HG02981 (cell line): ENCODE data around the gene SLC17A3.

Source experiments
- ATAC-seq: cut with Tn5 transposase; IDR thresholded peaks from one replicate; pipeline ENCODE4 v1.9.1; 2021; ENCODE audit warnings: mild to moderate bottlenecking, moderate library complexity; ENCODE audit not compliant: unreplicated experiment

SLC17A3 gene

GRCh38 chr6:25889877-25890853, 16.1 kb upstream of the SLC17A3 start:
- ATAC-seq: no peak

GRCh38 chr6:25888626-25889025, 14.6 kb upstream of the SLC17A3 start:
- no peak for ATAC-seq

DNA sequence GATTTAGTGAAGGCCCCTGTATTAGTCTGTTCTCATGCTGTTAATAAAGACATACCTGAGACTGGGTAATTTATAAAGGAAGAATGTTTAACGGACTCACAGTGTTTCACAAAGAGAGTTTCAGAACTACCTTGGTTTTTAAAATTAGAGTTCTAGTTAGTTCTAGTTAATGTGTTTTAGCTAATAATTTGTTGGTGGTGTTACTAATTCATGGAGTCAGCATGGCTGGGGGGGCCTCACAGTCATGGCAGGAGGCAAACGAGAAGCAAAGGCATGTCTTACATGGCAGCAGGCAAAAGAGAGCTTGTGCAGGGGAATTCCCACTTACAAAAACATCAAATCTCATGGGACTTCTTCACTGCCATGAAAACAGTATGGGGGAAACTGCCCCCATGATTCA, 12.0 kb upstream of the SLC17A3 start:
- ATAC-seq: no peak

DNA sequence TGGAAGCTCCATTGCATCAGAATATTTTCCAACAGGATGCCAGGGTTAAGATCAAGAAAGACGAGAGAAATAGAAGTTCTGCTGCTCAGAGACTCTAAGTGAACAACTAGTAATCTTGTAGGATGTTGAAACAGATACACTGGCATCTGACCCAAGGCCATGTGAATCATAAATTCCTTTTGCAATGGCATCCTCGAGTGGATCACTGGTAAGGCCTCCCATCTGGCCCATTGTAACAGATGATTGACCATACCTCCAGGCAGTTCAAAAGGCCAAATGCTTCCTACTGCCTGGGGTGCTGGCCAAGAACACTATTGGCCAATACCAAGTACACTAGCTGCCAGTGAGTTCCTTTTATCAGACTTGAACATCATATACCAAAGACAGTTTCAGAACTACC, 9.9 kb upstream of the SLC17A3 start:
- no peak for ATAC-seq

DNA sequence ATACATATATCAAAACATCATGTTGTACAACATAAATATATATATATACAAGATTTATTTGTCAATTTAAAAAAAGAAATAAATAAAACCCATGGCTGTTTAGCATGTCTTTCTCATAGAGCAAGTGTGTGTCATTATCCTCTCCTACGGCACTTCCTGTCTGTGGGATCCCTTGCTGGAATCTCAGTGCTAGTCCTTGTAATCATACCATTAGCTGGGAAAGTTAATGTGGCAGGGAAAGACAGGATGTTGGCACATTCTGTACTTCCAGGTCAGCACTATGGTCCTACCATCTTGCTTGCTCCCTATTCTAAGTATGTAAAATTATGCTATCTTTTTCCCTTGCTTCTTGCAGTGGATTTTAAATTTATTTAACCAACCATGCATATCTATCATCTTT, 9.5 kb upstream of the SLC17A3 start:
- ATAC-seq: no peak

- no peak for ATAC-seq
Observed at GRCh38 chr6:25882051-25882496, 8.0 kb upstream of the SLC17A3 start.

- no peak for ATAC-seq
Observed at GRCh38 chr6:25880601-25881000, 6.6 kb upstream of the SLC17A3 start.

DNA sequence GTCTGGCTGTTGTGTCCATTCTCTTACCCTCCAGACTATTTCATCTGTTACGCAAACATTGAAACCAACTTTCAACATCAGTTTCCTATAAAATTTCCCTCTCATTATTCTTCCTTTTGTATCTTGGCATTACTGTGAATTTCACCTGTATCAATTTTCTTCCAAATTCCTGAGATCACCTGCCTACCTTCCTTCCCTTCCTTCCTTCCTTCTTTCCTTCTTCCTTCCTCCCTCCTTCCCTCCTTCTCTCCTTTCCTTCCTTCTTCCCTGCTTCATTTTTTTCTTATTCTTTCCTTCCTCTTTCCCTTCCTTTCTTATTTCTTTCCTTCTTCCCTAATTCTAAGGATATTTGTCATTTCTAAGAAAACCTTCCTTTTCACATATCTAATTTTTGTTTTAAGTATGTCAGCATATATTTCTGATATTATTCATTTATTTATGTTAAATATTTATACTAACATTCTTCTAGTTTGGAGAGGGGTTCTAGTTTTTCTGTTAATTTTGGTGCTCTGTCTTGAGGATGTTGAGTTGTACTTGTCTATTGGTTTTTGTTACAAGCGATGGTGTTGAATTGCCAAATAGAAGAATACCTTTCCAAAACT, 4.8 kb upstream of the SLC17A3 start:
- no peak for ATAC-seq

GRCh38 chr6:25875926-25876602, 2.0 kb upstream of the SLC17A3 start:
- no peak for ATAC-seq

DNA sequence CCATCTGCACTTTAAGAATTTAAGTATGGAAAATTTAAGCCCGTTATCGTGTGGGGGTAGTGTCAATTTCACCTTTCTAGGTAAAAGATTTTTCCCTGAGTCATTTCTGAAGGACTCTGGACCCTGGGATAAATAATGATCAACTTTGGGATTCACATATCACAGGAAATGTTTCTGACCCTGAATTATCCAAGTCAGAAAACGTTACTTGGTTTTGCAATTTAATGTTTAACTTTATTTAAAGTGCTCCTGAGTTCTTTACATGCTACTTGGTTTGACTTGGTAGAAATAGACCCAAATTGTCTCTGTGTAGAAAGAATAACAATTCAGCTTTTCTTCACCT, 1.5 kb upstream of the SLC17A3 start:
- no peak for ATAC-seq

- no peak for ATAC-seq
Observed at GRCh38 chr6:25874822-25875562, 949 bp upstream of the SLC17A3 start.

- ATAC-seq: no peak
Observed at GRCh38 chr6:25872814-25873213, 1.2 kb downstream of the SLC17A3 start.

- ATAC-seq: no peak
Observed at GRCh38 chr6:25869840-25870239, 4.2 kb downstream of the SLC17A3 start.

DNA sequence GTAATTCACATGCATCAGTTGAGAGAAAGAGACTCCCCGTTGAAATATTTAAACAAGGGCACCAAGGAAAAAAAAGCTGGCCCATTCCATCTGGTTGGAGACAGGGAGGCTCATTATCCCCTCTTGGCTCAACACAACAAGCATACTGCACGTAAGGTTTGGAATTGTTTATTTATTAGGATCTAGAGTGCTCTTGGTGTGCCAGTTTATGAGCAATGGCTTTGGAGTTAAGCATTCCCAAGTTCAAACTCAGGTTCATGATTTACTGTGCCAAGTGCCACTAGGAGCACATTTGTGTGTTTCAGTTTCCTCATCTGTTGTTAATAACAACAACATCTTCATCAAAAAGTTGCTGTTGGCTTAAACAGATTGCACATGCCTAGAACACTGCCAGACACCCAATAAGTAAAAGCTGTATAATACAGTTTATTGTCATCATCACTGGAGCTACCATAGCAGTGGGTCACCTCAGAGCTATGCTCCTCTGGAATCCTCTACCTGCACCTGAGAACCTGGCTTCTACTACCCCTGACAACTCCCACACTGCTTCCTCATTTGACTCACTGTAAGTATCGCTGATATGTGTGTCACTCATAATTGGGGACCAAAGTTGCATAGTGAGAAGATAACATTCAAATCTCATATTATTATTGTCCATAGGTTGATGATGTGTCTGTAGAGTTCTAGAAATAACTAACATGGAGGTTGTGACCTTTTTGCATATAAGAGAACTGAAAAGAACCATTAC, 5.4 kb downstream of the SLC17A3 start:
- ATAC-seq: no peak

- ATAC-seq: no peak
Observed at GRCh38 chr6:25866011-25866410, 8.0 kb downstream of the SLC17A3 start.

- ATAC-seq: no peak
Observed at GRCh38 chr6:25863360-25863759, 10.7 kb downstream of the SLC17A3 start.

GRCh38 chr6:25862199-25862598, 11.8 kb downstream of the SLC17A3 start:
- ATAC-seq: no peak

- no peak for ATAC-seq
Observed at GRCh38 chr6:25852756-25853155, 21.3 kb downstream of the SLC17A3 start.

GRCh38 chr6:25851961-25852360, 22.1 kb downstream of the SLC17A3 start:
- ATAC-seq: no peak

- no peak for ATAC-seq
Observed at GRCh38 chr6:25844518-25844917, 29.5 kb downstream of the SLC17A3 start.
